ENCODE measurements around the gene SMAP1. TPM values are rescaled to one million over a fixed set of nuclear protein-coding genes. Genes with fewer than 3 reads are reported as not detected.
A peak's percentile ranks its signal among the peaks of the same experiment; 100 is the strongest.
"Not testable (repeated sequence)": the region's sequence is repeated elsewhere in the genome, so short reads cannot be mapped to it uniquely, and the experiment has no call there.

The SMAP1 gene
- total RNA-seq, 2 donors from 2014 or later: 24.4 to 27.8 TPM

- ATAC-seq (peak; percentile 45 to 53), DNase-seq (no peak)
- intact Hi-C loops (cut with DNase I): no loop called here
Observed at GRCh38 chr6:70717038-70717801, 49.5 kb downstream of the SMAP1 start.

GRCh38 chr6:70724524-70724923 is 56.8 kb downstream of the SMAP1 start:
- DNase-seq (no peak), ATAC-seq (no peak)
- intact Hi-C loops (cut with DNase I): no loop called here

GRCh38 chr6:70725817-70726415 is 58.2 kb downstream of the SMAP1 start:
- DNase-seq (no peak), ATAC-seq (no peak)
- intact Hi-C loops (cut with DNase I): no loop called here

- DNase-seq (no peak), ATAC-seq (no peak)
- intact Hi-C loops (cut with DNase I): no loop called here
Observed at GRCh38 chr6:70734381-70734780, 66.7 kb downstream of the SMAP1 start.

- DNase-seq (no peak), ATAC-seq (no peak)
- intact Hi-C loops (cut with DNase I): no loop called here
Observed at GRCh38 chr6:70734979-70735378, 67.3 kb downstream of the SMAP1 start.

GRCh38 chr6:70735513-70735912 is 67.8 kb downstream of the SMAP1 start:
- intact Hi-C loops (cut with DNase I): no loop called here
- ATAC-seq (no peak), DNase-seq (no peak)

GRCh38 chr6:70738028-70738427 is 70.3 kb downstream of the SMAP1 start:
- ATAC-seq (peak in 1 of 2 donors; percentile 53), DNase-seq (no peak)
- intact Hi-C loops (cut with DNase I): no loop called here

- intact Hi-C loops (cut with DNase I): no loop called here
- DNase-seq: no peak
Observed at GRCh38 chr6:70739534-70739933, 71.9 kb downstream of the SMAP1 start.

GRCh38 chr6:70740746-70741145 is 73.1 kb downstream of the SMAP1 start:
- ATAC-seq; intact Hi-C loops (cut with DNase I); DNase-seq: not testable (repeated sequence)

More at GRCh38 chr6:70739534-70739933, 71.9 kb downstream of the SMAP1 start:
- no peak for ATAC-seq

GRCh38 chr6:70742462-70742861 is 74.8 kb downstream of the SMAP1 start:
- DNase-seq; ATAC-seq; intact Hi-C loops (cut with DNase I): not testable (repeated sequence)

- DNase-seq (no peak), ATAC-seq (no peak)
- intact Hi-C loops (cut with DNase I): no loop called here
Observed at GRCh38 chr6:70753870-70754380, 86.2 kb downstream of the SMAP1 start.

- intact Hi-C loops (cut with DNase I): no loop called here
- ATAC-seq: no peak
- no peak for DNase-seq
Observed at GRCh38 chr6:70758883-70759282, 91.2 kb downstream of the SMAP1 start.

GRCh38 chr6:70763754-70764510 is 96.2 kb downstream of the SMAP1 start:
- intact Hi-C loops (cut with DNase I): no loop called here
- no peak for DNase-seq
- peak in 1 of 2 donors; percentile 48 for ATAC-seq

- intact Hi-C loops (cut with DNase I): no loop called here
- no peak for ATAC-seq
- no peak for DNase-seq
Observed at GRCh38 chr6:70764706-70765105, 97.0 kb downstream of the SMAP1 start.

- ATAC-seq; DNase-seq; intact Hi-C loops (cut with DNase I): not testable (repeated sequence)
Observed at GRCh38 chr6:70771351-70771750, 103.7 kb downstream of the SMAP1 start.

GRCh38 chr6:70779934-70780333 is 112.3 kb downstream of the SMAP1 start:
- DNase-seq (no peak), ATAC-seq (no peak)
- intact Hi-C loops (cut with DNase I): no loop called here

- intact Hi-C loops (cut with DNase I): no loop called here
- ATAC-seq (no peak), DNase-seq (no peak)
Observed at GRCh38 chr6:70790483-70791224, 123.0 kb downstream of the SMAP1 start.

GRCh38 chr6:70797625-70798024 is 129.9 kb downstream of the SMAP1 start:
- intact Hi-C loops (cut with DNase I): no loop called here
- DNase-seq (no peak), ATAC-seq (no peak)

- DNase-seq: no peak
- no peak for ATAC-seq
Observed at GRCh38 chr6:70806086-70806485, 138.4 kb downstream of the SMAP1 start.

More at GRCh38 chr6:70806086-70806485, 138.4 kb downstream of the SMAP1 start:
- intact Hi-C loops (cut with DNase I): no loop called here

Data from left cardiac atrium (tissue), 4 donors.